Neutrophil (primary cell): ENCODE data around the gene RNF169.

Source experiments
- H3K27ac ChIP-seq: fragments of 200-600 bp; sonication (generic); 2 replicates; pipeline ENCODE4 v1.5.1; 2016; ENCODE audit warnings: mild to moderate bottlenecking, moderate library complexity
- H3K27me3 ChIP-seq: fragments of 200-600 bp; sonication (generic); 2 replicates; pipeline ENCODE4 v1.6.0; 2016; ENCODE audit warnings: mild to moderate bottlenecking
- H3K36me3 ChIP-seq: fragments of 200-600 bp; sonication (generic); 2 replicates; pipeline ENCODE4 v1.5.1; 2017
- H3K4me1 ChIP-seq, 2 experiments: fragments of 200-600 bp in 1 of 2; sonication (generic) in 1 of 2; 1 replicate in 1 of 2; 2 replicates in 1 of 2; pipeline versions ENCODE4 v1.5.1 to v1.6.1; 2013 to 2016; ENCODE audit warnings: low read depth in 1 of 2, low read length in 1 of 2, mild to moderate bottlenecking in 1 of 2, moderate library complexity in 1 of 2; ENCODE audit not compliant: control insufficient read depth in 1 of 2, insufficient read depth in 1 of 2
- H3K4me3 ChIP-seq, 2 experiments: fragments of 200-600 bp in 1 of 2; sonication (generic) in 1 of 2; 1 replicate in 1 of 2; 2 replicates in 1 of 2; pipeline ENCODE4 v1.5.1; 2013 to 2016; ENCODE audit warnings: low read depth in 1 of 2, low read length in 1 of 2, mild to moderate bottlenecking in 1 of 2, moderate library complexity in 1 of 2
- H3K9me3 ChIP-seq: fragments of 200-600 bp; sonication (generic); 2 replicates; pipeline ENCODE4 v1.5.1; 2016
- CTCF ChIP-seq: fragments of 200-600 bp; sonication (generic); IDR thresholded peaks from 2 replicates; pipeline ENCODE4 v1.5.1; 2016; ENCODE audit warnings: antibody characterized with exemption

The RNF169 gene

GRCh38 chr11:74842967-74843366 is 94.3 kb downstream of the RNF169 start:
- no peak for TF ChIP-seq CTCF
- H3K27me3 ChIP-seq, result no peaks in the 10 kb centered on the region
- H3K36me3 ChIP-seq, result peaks cover 68% of the 10 kb centered on the region
- H3K27ac ChIP-seq, result no peak overlapping the region
- H3K4me1 ChIP-seq, result peaks cover 10 to 14% of the 10 kb centered on the region in 2 experiments
- H3K9me3 ChIP-seq, result no peaks in the 10 kb centered on the region
- H3K4me3 ChIP-seq, result no peak overlapping the region

GRCh38 chr11:74844072-74844471 is 95.4 kb downstream of the RNF169 start:
- no peak overlapping the region for H3K27ac ChIP-seq
- H3K36me3 ChIP-seq, result peaks cover 65% of the 10 kb centered on the region
- peaks cover 10 to 14% of the 10 kb centered on the region in 2 experiments for H3K4me1 ChIP-seq
- H3K27me3 ChIP-seq, result no peaks in the 10 kb centered on the region
- no peak for TF ChIP-seq CTCF
- H3K9me3 ChIP-seq, result no peaks in the 10 kb centered on the region
- H3K4me3 ChIP-seq, result no peak overlapping the region

GRCh38 chr11:74844865-74845264 is 96.2 kb downstream of the RNF169 start:
- no peaks in the 10 kb centered on the region for H3K9me3 ChIP-seq
- no peak for TF ChIP-seq CTCF
- peaks cover 69% of the 10 kb centered on the region for H3K36me3 ChIP-seq
- peaks cover 10 to 14% of the 10 kb centered on the region in 2 experiments for H3K4me1 ChIP-seq
- no peaks in the 10 kb centered on the region for H3K27me3 ChIP-seq
- H3K4me3 ChIP-seq, result no peak overlapping the region
- H3K27ac ChIP-seq, result no peak overlapping the region

GRCh38 chr11:74845978-74846517 is 97.4 kb downstream of the RNF169 start:
- Histone ChIP-seq H3K9me3 (no peaks in the 10 kb centered on the region), H3K4me1 (peaks cover 10 to 14% of the 10 kb centered on the region in 2 experiments), H3K27ac (no peak overlapping the region), H3K4me3 (no peak overlapping the region), H3K27me3 (no peaks in the 10 kb centered on the region), H3K36me3 (peaks cover 78% of the 10 kb centered on the region)
- no peak for TF ChIP-seq CTCF

GRCh38 chr11:74846770-74847169 is 98.1 kb downstream of the RNF169 start:
- Histone ChIP-seq H3K36me3 (peaks cover 78% of the 10 kb centered on the region), H3K4me3 (no peak overlapping the region), H3K9me3 (no peaks in the 10 kb centered on the region), H3K27me3 (no peaks in the 10 kb centered on the region), H3K4me1 (peaks cover 10 to 14% of the 10 kb centered on the region in 2 experiments), H3K27ac (peak overlapping the region; percentile 9)
- TF ChIP-seq CTCF, result no peak
